Uterus (tissue), 2 donors: Measurements from ENCODE around the gene KRTAP5-1.

Source experiments
- CTCF ChIP-seq, 4 experiments: fragments of 200-600 bp in 2 of 4; fragments of 450-650 bp in 2 of 4; sonication (generic) in 2 of 4; IDR thresholded peaks; one replicate each; pipeline ENCODE4 v1.5.1; 2016 to 2019; ENCODE audit warnings: antibody characterized with exemption in 4 of 4, mild to moderate bottlenecking in 2 of 4, moderate library complexity in 1 of 4
- POLR2A ChIP-seq, 2 donors: fragments of 450-650 bp; IDR thresholded peaks; one replicate each; pipeline ENCODE4 v1.6.1; 2016; ENCODE audit warnings: antibody characterized with exemption in 2 of 2, mild to moderate bottlenecking in 1 of 2, moderate library complexity in 1 of 2

- TF ChIP-seq CTCF (IDR thresholded peaks at IDR 0.05) (no peak), POLR2A (IDR thresholded peaks at IDR 0.05) (no peak)
These were observed 29.4 kb downstream of the KRTAP5-1 start for GRCh38 chr11:1555713-1556153.
